GM18526 (cell line): Measurements from ENCODE around the gene CRAMP1.

Experiments
- POLR2A ChIP-seq: IDR thresholded peaks from 3 replicates; pipeline ENCODE4 v1.6.1; 2011; ENCODE audit not compliant: insufficient read length; ENCODE audit errors: extremely low read depth

The CRAMP1 gene

GRCh38 chr16:1677942-1678499, 65.9 kb downstream of the CRAMP1 start, which contains the start of gene JPT2:
TSS of gene JPT2 (plus strand) at chr16:1678279. CDS start at chr16:1678313, 34 bp downstream.
- peak; percentile 71 for TF ChIP-seq POLR2A

- TF ChIP-seq POLR2A: no peak
Observed at GRCh38 chr16:1678500-1679098, 66.4 kb downstream of the CRAMP1 start.

- no peak for TF ChIP-seq POLR2A
Observed at GRCh38 chr16:1680361-1680760, 68.2 kb downstream of the CRAMP1 start.

GRCh38 chr16:1681032-1681431, 68.9 kb downstream of the CRAMP1 start:
- TF ChIP-seq POLR2A: no peak

- TF ChIP-seq POLR2A: no peak
Observed at GRCh38 chr16:1687427-1688316, 75.5 kb downstream of the CRAMP1 start.

GRCh38 chr16:1688807-1689560, 76.8 kb downstream of the CRAMP1 start:
- TF ChIP-seq POLR2A: no peak

- no peak for TF ChIP-seq POLR2A
Observed at GRCh38 chr16:1689853-1690252, 77.7 kb downstream of the CRAMP1 start.

GRCh38 chr16:1690810-1691209, 78.7 kb downstream of the CRAMP1 start:
- no peak for TF ChIP-seq POLR2A

- TF ChIP-seq POLR2A: no peak
Observed at GRCh38 chr16:1691276-1691675, 79.1 kb downstream of the CRAMP1 start.

- TF ChIP-seq POLR2A: no peak
Observed at GRCh38 chr16:1691956-1692355, 79.8 kb downstream of the CRAMP1 start.

- no peak for TF ChIP-seq POLR2A
Observed at GRCh38 chr16:1696863-1697262, 84.7 kb downstream of the CRAMP1 start.

- TF ChIP-seq POLR2A: no peak
Observed at GRCh38 chr16:1698680-1699079, 86.5 kb downstream of the CRAMP1 start.

GRCh38 chr16:1700246-1700645, 88.1 kb downstream of the CRAMP1 start:
- TF ChIP-seq POLR2A: no peak

GRCh38 chr16:1701216-1701878, 89.2 kb downstream of the CRAMP1 start:
- TF ChIP-seq POLR2A: no peak
